T-helper 22 cell (primary cell): Measurements from ENCODE around the gene TMEM255B.

Experiments
- DNase-seq: peaks from one replicate; pipeline ENCODE4 v3.0.0-alpha.2; 2020; ENCODE audit warnings: low read depth

TMEM255B gene

GRCh38 chr13:113804017-113804702 lies 45.1 kb downstream of the TMEM255B start:
- DNase-seq: no peak

- DNase-seq: no peak
These were observed 45.8 kb downstream of the TMEM255B start for GRCh38 chr13:113804703-113805430.

GRCh38 chr13:113805431-113806103 lies 46.5 kb downstream of the TMEM255B start:
- DNase-seq: no peak

GRCh38 chr13:113806104-113806471 lies 47.1 kb downstream of the TMEM255B start:
- DNase-seq: no peak

GRCh38 chr13:113806526-113806925 lies 47.5 kb downstream of the TMEM255B start:
- no peak for DNase-seq

- no peak for DNase-seq
These were observed 49.2 kb downstream of the TMEM255B start for GRCh38 chr13:113808058-113808834.

GRCh38 chr13:113809934-113810333 lies 50.9 kb downstream of the TMEM255B start:
- DNase-seq: no peak

- no peak for DNase-seq
These were observed 51.6 kb downstream of the TMEM255B start for GRCh38 chr13:113810640-113811039.

- no peak for DNase-seq
These were observed 52.3 kb downstream of the TMEM255B start for GRCh38 chr13:113811081-113811928.

GRCh38 chr13:113812178-113813040 lies 53.4 kb downstream of the TMEM255B start:
- no peak for DNase-seq

GRCh38 chr13:113813070-113813748 lies 54.2 kb downstream of the TMEM255B start:
- no peak for DNase-seq

- no peak for DNase-seq
These were observed 54.9 kb downstream of the TMEM255B start for GRCh38 chr13:113813749-113814434.

GRCh38 chr13:113814435-113814821 lies 55.4 kb downstream of the TMEM255B start:
- DNase-seq: no peak

GRCh38 chr13:113815151-113816058 lies 56.4 kb downstream of the TMEM255B start:
- DNase-seq: no peak

GRCh38 chr13:113816254-113816929 lies 57.4 kb downstream of the TMEM255B start:
- no peak for DNase-seq

GRCh38 chr13:113816946-113817859 lies 58.2 kb downstream of the TMEM255B start:
- peak; percentile 63 for DNase-seq
